PC-9 (cell line): ENCODE results near the gene LIN28B. TPM values are rescaled to one million over a fixed set of nuclear protein-coding genes. Genes with fewer than 3 reads are reported as not detected.
A peak's percentile ranks its signal among the peaks of the same experiment; 100 is the strongest.

Experiments
- Bru-seq: library from RNA; stranded (reverse); fragments of 400-500 nt; gene quantifications from one replicate; lab custom pipeline; 2021; lab: Mats Ljungman, UMichigan
- BruChase-seq, 2 experiments: library from RNA; stranded (reverse); fragments of 400-500 nt; gene quantifications; one replicate each; lab custom pipeline; 2021; lab: Mats Ljungman, UMichigan
- BruUV-seq: library from RNA; stranded (reverse); fragments of 400-500 nt; replicated peaks from 2 replicates; lab custom pipeline; 2021; lab: Mats Ljungman, UMichigan
- CTCF ChIA-PET: fragments of 300-600 bp; sonication (Branson Sonifier 250); formaldehyde crosslinking; loops from one replicate; lab custom pipeline; 2022; ENCODE audit warnings: antibody characterized with exemption; lab: Charles Lee
- POLR2A ChIA-PET: fragments of 300-600 bp; sonication (Branson Sonifier 250); formaldehyde crosslinking; loops from one replicate; lab custom pipeline; 2022; ENCODE audit warnings: antibody characterized with exemption; ENCODE audit not compliant: unreplicated experiment; lab: Charles Lee
- DNase-seq, 2 experiments: peaks; one replicate each; pipeline versions ENCODE4 v3.0.0 to v3.0.0-alpha.2; 2015 to 2022; ENCODE audit warnings: mixed read lengths in 1 of 2
- H2AFZ ChIP-seq: fragments of 200-600 bp; sonication (generic); 2 replicates; pipeline ENCODE4 v1.8.1; 2017; ENCODE audit warnings: antibody characterized with exemption
- H3F3A ChIP-seq: fragments of 200-600 bp; sonication (generic); 2 replicates; pipeline ENCODE4 v1.8.1; 2017; ENCODE audit warnings: antibody characterized with exemption, mild to moderate bottlenecking, low read depth; ENCODE audit not compliant: insufficient read depth
- H3K27ac ChIP-seq: fragments of 200-600 bp; sonication (generic); 2 replicates; pipeline ENCODE4 v1.6.1; 2016; ENCODE audit warnings: mixed run types
- H3K27me3 ChIP-seq: fragments of 200-600 bp; sonication (generic); 2 replicates; pipeline ENCODE4 v1.6.1; 2016; ENCODE audit warnings: low read depth, mixed run types; ENCODE audit not compliant: insufficient read depth
- H3K36me3 ChIP-seq: fragments of 200-600 bp; sonication (generic); 2 replicates; pipeline ENCODE4 v1.6.1; 2016; ENCODE audit warnings: low read depth, mixed run types
- H3K4me1 ChIP-seq: fragments of 200-600 bp; sonication (generic); replicated peaks from 2 replicates; pipeline ENCODE4 v1.6.1; 2016; ENCODE audit warnings: mixed run types; ENCODE audit not compliant: insufficient read depth
- H3K4me2 ChIP-seq: fragments of 200-600 bp; sonication (generic); 2 replicates; pipeline ENCODE4 v1.6.1; 2017; ENCODE audit warnings: mixed run types
- H3K4me3 ChIP-seq: fragments of 200-600 bp; sonication (generic); 2 replicates; pipeline ENCODE4 v1.6.1; 2016; ENCODE audit warnings: mixed run types
- H3K79me2 ChIP-seq: fragments of 200-600 bp; sonication (generic); 2 replicates; pipeline ENCODE4 v1.6.1; 2017; ENCODE audit warnings: low read depth, mixed run types
- H3K9me2 ChIP-seq: fragments of 200-600 bp; sonication (generic); 2 replicates; pipeline ENCODE4 v1.8.1; 2017; ENCODE audit warnings: mild to moderate bottlenecking; ENCODE audit not compliant: insufficient read depth
- H3K9me3 ChIP-seq: fragments of 200-600 bp; sonication (generic); 2 replicates; pipeline ENCODE4 v1.8.1; 2016; ENCODE audit warnings: low read depth; ENCODE audit not compliant: insufficient read depth
- H4K20me1 ChIP-seq: fragments of 200-600 bp; sonication (generic); 2 replicates; pipeline ENCODE4 v1.8.1; 2017; ENCODE audit not compliant: insufficient read depth
- EZH2 ChIP-seq: fragments of 200-600 bp; sonication (generic); IDR thresholded peaks from 2 replicates; pipeline ENCODE4 v1.8.0; 2017; ENCODE audit warnings: antibody characterized with exemption, low read depth
- intact Hi-C: fragments of 100-400 bp; cut with micrococcal nuclease; formaldehyde crosslinking; loops from one replicate; pipeline ENCODE4 v1.10.0; 2022; ENCODE audit not compliant: unreplicated experiment
- long read RNA-seq: library from polyadenylated mRNA; stranded (forward); transcript quantifications from one replicate; pipeline ENCODE4 v2.0.0, GENCODE V29; 2022
- total RNA-seq: library from RNA; stranded (reverse); gene quantifications from 2 replicates; pipeline ENCODE4 v1.2.3, GENCODE V29; 2021
- TF ChIP-seq, protein P1 (sequence below): fragments of 200-600 bp; sonication (generic); conservative IDR thresholded peaks from 2 replicates; pipeline ENCODE4 v1.6.1; 2017; ENCODE audit warnings: mixed run types, antibody characterized with exemption, mild to moderate bottlenecking, moderate library complexity

The LIN28B gene, protein sequence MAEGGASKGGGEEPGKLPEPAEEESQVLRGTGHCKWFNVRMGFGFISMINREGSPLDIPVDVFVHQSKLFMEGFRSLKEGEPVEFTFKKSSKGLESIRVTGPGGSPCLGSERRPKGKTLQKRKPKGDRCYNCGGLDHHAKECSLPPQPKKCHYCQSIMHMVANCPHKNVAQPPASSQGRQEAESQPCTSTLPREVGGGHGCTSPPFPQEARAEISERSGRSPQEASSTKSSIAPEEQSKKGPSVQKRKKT
- total RNA-seq = not detected in 2 replicates
- percentile 3 among the genes with signal in this experiment for Bru-seq, nascent RNA
- BruChase-seq, experiment 1, labeled RNA remaining after a 2-hour chase = not detected
- percentile 1 among the genes with signal in this experiment for BruChase-seq, experiment 2, labeled RNA remaining after a 6-hour chase
- long read RNA-seq = 0 reads

DNA sequence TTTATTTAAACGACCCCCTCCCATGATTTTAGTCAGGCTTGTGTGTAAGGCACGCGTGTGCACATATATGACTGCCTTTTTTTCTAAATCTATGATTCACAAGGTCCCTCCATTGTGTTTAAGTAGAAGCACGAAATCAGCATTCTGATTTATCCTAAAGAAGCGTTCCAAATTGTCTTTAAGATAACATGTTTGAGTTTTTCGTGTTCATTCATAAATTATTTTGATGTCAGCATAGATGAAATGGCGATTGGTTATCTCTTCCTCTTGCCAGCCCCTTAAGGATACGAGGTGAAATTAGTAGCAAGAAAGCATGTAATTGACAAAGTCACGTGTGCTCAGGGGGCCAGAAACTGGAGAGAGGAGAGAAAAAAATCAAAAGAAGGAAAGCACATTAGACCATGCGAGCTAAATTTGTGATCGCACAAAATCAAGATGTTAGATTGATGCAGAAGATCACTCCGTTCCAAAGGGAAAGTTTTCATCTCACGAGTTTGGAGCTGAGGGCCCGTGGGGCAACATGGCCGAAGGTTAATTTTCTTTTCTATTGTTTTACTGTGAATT lies at the start of gene LIN28B:
TSS of gene LIN28B (plus strand) at position 377 of the 564 bp plus-strand sequence. CDS start at position 521, 144 bp downstream.
- Histone ChIP-seq H2AFZ (peak within 1 kb of the TSS; percentile 61), H3K27me3 (no peaks in the 10 kb centered on the region)

DNA sequence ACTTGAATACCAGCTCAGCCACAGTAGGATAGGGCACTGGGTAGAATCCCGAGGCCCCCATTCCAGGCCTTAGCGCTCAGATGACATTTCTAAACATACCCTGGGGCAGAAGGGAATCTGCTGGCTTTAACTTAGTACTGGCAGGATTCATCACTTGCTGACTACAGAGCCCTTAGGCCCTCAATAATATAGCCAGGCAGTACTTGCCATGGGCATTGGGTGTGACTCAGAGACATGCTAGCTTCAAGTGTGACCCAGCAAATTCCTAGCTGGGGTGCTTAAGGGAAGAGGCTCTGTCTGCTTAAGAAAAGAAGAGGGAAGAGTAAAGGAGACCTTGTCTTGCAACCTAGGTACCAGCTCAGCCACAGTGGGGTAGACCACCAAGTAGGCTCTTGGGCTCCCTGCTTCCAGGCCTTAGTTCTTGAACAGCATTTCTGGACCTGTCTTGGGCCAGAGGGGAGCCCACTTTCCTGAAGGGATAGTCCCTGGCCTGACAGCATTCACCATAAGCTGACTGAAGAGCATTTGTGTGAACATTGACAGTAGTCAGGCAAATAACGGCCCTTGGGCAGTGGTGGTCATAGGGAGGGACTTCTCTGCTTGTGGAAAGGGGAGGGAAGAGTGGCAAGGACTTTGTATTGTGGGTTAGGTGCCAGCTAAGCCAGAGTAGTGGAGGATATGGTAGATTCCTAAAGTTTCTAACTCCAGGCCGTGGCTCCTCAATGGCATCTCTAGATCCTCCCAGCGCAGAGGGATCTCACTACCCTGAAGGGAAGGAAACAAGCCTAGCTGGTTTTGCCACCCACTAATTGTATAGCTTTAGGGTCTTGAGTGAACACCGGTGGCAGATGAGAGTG lies 48.6 kb upstream of the LIN28B start:
- no peak for DNase-seq
- Histone ChIP-seq H4K20me1 (no peaks in the 10 kb centered on the region), H3K4me1 (no peaks in the 10 kb centered on the region), H2AFZ (no peak overlapping the region), H3K4me2 (0 out of 2 replicates have a peak overlapping the region, but pooled peaks have one; percentile 11), H3K27ac (no peak overlapping the region), H3K9me3 (no peaks in the 10 kb centered on the region), H3F3A (no peaks in the 10 kb centered on the region), H3K9me2 (no peaks in the 10 kb centered on the region), H3K79me2 (no peaks in the 10 kb centered on the region), H3K27me3 (no peaks in the 10 kb centered on the region), H3K4me3 (no peak overlapping the region), H3K36me3 (no peaks in the 10 kb centered on the region)
- no TSS peak for BruUV-seq
- ChIA-PET CTCF (no interaction called here), POLR2A (interaction anchor here (0.5 kb wide), 2 partner anchors 48 to 157 kb away, joined by 3 to 4 read pairs; no protein-coding TSS in a partner anchor)
- intact Hi-C loops = no loop called here
- TF ChIP-seq, protein P1, sequence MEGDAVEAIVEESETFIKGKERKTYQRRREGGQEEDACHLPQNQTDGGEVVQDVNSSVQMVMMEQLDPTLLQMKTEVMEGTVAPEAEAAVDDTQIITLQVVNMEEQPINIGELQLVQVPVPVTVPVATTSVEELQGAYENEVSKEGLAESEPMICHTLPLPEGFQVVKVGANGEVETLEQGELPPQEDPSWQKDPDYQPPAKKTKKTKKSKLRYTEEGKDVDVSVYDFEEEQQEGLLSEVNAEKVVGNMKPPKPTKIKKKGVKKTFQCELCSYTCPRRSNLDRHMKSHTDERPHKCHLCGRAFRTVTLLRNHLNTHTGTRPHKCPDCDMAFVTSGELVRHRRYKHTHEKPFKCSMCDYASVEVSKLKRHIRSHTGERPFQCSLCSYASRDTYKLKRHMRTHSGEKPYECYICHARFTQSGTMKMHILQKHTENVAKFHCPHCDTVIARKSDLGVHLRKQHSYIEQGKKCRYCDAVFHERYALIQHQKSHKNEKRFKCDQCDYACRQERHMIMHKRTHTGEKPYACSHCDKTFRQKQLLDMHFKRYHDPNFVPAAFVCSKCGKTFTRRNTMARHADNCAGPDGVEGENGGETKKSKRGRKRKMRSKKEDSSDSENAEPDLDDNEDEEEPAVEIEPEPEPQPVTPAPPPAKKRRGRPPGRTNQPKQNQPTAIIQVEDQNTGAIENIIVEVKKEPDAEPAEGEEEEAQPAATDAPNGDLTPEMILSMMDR = no peak
- TF ChIP-seq EZH2 = no peak

More for the DNA sequence above, at the start of gene LIN28B:
- intact Hi-C loops = no loop called here
- H3K79me2 ChIP-seq = no peaks in the 10 kb centered on the region
- CTCF ChIA-PET = no interaction called here
- H3K9me3 ChIP-seq = no peaks in the 10 kb centered on the region
- no TSS peak for BruUV-seq
- no peak for DNase-seq
- H3F3A ChIP-seq = no peaks in the 10 kb centered on the region
- H3K4me1 ChIP-seq = no peaks in the 10 kb centered on the region
- 0 out of 2 replicates have a peak, but pooled peaks cover 6% of the 10 kb centered on the region for H3K9me2 ChIP-seq
- POLR2A ChIA-PET = interaction anchor here (0.7 kb wide), 1 partner anchor 49 kb away, joined by 4 read pairs; no protein-coding TSS in a partner anchor
- no peaks in the 10 kb centered on the region for H4K20me1 ChIP-seq
- no peak within 1 kb of the TSS for H3K27ac ChIP-seq
- H3K4me2 ChIP-seq = peak within 1 kb of the TSS; percentile 55
- H3K36me3 ChIP-seq = no peaks in the 10 kb centered on the region
- H3K4me3 ChIP-seq = peak within 1 kb of the TSS; percentile 38; the same call in 1 of the 2 replicates
- TF ChIP-seq, protein P1 = no peak
- no peak for TF ChIP-seq EZH2
